Measurements from ENCODE around the gene CRELD2.
A peak's percentile ranks its signal among the peaks of the same experiment; 100 is the strongest.

Gene CRELD2

DNA sequence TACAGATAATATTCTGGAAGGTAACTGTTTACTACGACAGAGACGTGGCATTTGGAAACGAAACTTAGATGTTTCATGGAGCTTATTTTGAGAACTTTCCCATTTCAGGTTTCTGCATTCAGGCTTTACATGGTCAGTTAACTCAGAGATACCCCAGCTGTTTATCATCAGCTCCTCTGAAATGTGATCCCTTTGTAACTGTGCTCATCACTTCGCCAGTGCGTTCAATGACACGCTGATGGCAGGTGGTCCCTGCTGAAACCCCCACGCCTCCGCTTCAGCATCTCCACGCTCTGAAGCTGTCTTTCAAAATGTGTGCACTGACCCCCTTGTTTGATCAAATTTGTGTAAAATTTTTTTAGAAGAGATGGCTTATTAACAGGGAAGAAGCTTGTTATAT is 30.7 kb upstream of the CRELD2 start:
- no peak for DNase-seq (ENCODE audit: low spot score)

DNA sequence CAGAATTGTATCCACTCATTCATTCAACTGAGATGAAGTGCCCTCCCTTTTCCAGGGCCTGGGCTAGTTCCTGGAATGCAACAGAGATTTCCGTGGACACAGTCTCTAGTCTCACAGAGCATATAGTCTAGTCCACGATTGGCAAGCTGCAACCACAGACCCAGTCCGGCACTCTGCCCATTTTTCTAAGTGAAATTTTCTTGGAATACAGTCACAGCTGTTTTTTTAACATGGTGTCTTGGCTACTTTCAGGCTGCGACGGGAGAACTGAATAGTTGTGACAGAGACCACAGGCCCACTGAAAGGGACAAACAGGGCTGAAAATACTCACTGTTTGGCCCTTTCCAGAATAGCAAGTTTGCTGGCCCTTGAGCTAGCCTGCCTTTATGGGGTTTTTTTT is 29.4 kb upstream of the CRELD2 start:
- DNase-seq (ENCODE audit: low spot score), result no peak

DNA sequence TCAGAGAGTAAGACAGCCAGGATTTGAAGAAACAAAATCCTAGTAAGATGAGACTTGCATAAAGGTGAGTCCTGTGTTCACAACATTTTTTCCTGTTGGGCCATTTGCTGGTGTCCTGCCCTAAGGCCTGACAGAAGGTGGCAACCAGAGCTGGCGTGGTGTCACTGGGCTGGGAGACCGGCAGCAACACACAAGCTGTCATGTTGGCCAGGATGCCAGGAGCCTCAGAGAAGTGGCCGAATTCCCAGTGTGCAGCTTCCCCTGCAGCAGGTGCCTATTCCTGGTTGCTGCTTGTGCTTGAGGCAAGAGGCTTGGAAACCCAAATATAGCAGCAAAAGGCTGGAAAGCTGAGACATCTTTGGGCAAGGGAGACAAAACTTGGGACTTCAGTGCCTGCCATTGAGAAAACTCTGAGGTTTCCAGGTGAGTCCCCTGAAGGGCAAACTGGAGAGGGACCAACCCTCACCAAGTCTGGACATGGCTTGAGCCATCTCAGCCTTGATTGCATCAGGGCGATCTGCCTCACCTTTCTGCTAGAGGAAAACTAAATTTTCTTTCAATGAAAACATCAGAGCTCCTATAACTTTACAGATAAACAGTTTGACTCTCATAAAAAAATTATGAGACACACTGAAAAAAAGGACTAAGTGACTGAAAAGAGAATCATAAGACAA is 26.1 kb upstream of the CRELD2 start:
- DNase-seq (ENCODE audit: low spot score), result no peak

DNA sequence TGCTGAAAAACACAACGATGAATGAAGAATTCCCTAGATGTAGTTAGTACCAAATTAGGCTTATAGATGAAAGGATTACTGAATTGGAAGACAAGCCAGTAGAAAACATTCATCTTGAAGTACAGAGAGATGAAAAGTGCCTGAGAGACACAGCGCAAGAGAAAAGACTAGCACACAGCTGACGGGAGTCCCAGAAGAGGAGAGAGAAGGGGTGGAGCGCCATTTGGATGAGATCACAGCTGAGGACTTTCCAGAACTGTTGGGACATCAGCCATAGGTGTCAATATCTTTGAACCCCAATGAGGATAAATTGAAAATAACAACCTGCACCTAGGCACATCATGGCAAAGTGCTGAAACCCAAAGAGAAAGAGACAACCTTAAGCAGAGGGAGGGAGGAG is 25.4 kb upstream of the CRELD2 start:
- DNase-seq (ENCODE audit: low spot score), result no peak

DNA sequence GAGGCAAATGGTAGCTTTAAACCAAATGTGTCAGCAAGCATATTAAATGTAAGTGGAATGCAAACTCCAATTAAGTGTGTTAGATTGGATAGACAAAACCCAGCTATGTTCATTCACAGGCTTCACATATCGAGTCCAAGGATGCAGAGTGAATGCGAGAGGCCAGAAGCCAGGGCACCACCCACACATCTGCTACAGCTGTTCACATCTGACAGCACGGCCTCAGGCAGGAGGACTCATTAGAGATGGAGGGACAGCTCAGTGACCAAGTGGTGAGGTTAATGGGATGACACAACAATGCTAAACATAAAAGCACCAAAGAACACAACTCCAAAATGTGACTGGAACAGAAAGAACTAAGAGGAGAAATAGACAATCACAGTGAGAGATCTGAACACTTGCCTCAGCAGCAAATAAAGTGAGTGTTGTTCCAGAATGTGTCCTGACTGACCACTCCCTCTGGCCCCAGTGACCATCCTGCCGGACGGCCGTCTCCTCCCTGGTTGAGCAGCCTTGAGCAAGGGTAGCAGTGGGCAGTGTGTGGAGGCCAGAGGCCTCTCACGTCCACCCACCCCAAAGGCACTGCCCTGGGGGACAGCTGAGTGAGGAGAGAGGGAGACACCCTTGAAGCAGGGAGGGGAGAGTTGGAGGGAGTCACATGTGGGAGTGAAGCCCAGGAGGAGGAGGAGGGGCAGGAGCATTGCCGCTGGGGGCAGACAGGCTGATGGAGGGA is 23.9 kb upstream of the CRELD2 start:
- peak; percentile 8 for DNase-seq (ENCODE audit: low spot score)

DNA sequence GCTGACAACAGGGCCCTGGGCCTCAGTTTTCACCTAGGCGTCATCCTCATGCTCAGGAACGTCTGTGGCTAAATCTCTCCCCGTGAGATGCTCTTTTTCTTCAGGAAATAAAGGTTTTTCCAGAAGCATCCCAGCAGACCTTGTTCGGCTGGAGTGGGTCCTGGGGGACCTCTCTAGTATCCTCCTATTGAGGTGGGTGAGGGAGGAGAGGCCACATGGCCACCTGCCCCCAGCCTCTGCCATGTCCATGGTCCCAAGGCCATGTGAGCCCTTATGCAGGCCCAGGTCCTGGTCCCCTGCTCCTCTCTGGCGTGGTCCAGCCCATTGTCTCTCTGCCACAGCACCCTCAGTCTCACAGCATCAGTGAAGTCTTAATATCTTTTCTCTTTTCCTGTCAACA is 22.2 kb upstream of the CRELD2 start:
- no peak for DNase-seq (ENCODE audit: low spot score)

DNA sequence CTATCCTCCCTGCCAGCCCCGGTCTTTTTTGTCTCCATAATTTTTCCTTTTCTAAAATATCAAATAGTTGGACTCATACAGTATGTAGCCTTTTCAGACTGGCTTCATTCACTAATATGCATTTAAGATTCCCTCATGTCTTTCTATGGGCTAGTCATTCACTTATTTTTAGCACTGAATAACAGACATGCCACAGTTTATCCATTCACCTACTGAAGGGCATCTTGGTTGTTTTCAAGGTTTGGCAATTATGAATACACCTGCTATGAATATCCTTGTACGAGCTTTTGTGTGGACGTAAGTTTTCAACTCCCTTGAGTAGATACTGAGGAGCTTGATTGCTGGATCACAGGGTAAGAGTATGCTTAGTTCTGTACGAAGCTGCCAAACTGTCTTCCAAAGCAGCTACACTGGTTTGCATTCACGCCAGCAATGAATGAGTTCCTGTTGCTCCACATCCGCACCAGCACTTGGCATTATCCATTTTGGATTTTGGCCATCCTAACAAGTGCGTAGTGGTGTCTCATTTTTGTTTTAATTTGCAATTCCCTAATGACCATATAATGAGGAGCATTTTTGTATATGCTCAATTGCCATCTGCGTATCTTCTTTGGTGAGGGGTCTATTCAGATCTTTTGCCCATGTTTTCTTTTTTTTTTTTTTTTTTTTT is 21.3 kb upstream of the CRELD2 start:
- no peak for DNase-seq (ENCODE audit: low spot score)

DNA sequence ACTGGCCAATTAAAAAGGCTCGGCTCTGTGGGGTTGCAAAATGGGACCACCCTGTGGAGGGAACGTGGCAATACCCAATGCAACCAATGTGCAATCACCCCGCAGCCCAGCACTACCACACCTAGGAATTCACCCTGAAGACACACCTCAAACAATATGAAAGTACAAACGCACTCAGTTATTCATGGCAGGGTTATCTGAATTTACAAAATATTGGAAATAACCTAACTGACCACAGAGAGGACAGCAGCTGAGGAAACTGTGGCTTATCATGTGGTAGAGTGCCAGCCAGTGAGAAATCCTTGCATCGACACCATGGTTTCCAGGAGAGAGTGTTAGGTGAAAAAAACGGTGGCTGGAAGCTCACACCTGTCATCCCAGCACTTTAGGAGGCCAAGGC is 18.9 kb upstream of the CRELD2 start:
- DNase-seq (ENCODE audit: low spot score), result no peak

DNA sequence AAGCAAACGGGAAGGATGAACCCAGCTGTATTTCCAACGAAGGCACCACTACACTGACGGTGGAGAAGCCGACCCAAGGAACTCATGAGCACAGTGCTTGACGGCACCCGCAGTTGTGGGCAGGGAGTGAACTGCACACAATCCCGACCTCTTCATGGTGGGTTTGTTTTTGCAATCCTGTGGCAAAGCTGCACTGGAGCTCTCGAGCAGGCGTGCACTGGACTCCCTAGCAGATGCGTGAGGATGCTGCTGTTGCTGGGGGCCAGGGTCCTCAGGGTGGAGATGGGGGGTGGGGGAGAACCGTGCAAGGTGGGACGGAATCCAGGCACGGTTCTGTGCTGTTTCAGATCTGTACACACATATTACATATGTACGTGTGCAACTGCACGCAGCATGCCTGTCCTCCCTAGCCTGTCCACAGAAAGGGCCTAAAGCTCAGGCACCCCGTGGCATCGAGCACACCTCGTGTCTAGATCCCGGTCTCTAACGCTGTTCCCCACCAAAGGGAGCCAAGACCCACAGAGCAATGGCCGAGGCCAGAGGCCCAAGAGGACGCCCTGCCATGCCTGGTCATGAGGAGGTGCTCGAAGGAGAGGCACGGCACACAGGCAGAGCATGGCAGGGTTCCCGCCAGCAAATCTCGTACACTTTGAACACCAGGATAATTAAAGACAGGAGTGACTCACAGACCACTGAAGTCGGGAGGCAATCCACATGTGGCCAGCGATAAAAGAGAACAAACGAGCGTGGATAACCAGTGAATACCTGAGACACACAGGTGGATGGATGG is 17.8 kb upstream of the CRELD2 start:
- DNase-seq (ENCODE audit: low spot score), result no peak

DNA sequence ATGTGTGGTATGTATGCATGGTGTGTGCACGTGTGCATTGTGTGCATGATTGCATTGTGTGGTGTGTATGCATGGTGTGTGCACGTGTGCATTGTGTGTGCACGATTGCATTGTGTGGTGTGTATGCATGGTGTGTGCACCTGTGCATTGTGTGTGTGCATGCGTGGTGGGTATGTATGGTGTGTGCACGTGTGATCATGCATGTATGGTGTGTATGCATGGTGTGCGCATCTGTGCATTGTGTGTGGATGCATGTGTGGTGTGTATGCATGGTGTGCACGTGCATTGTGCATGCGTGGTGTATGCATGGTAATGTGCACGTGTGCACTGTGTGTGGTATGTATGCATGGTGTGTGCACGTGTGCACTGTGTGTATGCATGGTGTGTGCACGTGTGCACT is 17.0 kb upstream of the CRELD2 start:
- no peak for DNase-seq (ENCODE audit: low spot score)

DNA sequence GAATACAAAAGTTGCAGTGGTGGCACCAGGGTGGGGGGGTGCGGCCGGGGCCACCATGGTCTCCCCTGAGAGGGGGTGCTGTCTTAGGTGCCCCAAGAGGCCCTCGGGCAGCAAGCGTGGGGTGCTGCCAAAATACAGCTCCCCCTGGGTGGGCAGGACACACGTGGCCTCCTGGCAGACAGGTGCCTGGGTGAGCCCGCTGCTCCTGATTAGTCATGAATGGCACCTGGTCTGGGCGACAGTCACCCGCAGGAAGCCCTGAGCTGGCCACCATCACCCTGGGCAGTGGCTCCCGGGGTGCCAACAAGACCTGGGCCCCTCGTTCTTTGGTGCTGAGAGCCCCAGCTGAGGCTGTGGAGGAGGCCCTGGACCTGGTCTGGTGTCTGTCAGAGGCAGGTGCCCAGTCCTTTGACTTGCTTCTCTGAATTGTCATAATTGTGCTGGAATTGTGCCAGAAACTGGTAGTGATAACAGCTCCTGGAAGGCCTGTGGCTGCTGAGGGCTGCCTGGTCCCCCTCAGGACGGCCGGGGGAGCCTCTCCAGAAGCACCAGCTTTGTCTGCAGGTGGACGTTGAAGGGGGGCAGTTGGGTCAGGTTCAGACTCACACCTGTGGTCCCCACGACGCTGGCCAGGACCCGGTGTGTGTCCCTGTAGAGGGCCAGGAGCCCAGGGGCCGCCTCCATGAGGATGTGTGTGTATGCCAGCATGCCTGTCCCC is 15.0 kb upstream of the CRELD2 start:
- DNase-seq (ENCODE audit: low spot score), result no peak

DNA sequence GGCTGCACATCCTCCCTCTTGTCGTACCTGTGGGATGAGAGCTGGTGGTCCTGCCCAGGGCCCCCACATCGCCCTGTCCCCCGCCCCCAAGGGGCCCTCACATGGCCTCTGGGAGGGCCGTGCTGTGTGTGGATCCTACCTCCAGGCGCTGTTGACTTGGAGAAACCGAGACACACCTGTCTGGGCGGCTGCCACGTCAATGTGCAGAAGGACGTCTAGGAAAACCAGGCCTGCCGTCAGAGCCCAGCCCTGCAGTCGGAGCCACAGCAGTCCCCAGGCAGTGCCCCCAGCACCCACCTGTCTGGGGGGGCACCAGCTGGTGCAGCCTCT is 14.4 kb upstream of the CRELD2 start:
- DNase-seq (ENCODE audit: low spot score), result no peak

DNA sequence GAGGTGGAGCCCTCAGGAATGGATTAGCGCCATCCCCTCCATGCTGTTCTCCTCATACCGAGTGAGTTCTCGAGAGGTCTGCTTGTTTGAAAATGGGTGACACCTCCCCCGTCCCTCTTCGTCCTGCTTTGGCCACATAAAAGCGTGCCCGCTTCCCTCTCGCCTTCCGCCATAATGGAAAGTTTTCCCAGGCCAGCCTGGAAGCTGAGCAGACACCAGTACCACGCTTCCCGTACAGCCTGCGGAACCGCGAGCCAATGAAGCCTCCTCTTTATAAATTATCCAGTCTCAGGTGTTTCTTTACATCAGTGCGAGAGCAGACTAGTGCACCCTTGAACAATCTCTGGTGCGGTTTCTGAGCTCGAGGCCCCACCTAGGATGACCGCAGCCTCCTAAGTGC is 13.0 kb upstream of the CRELD2 start:
- no peak for DNase-seq (ENCODE audit: low spot score)

DNA sequence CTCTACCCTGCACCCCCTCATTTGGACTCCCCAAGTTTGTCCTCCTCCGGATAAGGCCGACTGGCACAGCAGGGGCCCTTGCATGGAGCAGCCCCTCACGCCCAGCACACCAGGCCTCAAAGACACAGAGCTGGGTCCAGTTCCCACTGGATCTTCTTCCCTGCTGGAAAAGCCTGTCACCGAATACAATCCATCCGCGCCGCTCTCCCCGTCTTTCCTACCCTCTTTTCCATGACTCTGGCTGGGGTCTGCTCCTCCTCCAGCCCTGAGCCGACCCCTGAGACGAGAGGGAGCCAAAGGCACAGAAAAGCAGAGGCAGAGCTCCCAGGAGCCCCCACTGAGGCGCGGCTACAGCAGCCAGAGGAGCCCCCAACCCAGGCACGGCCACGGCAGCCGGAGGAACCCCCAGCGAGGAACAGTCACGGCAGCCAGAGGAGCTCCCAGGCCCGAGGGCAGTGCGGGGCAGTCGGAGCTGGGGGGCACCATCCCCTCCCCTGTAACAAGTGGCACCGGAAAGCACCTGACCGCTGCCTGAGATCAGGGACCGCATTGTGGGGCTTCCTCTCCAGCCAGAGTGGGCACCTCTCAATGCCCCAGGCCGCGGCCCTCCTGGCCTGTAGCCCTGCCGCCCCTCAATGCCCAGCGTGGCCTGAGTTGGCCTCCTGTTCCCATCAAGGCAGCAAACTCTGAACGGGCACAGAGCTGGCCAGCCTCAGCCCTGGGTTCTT is 12.2 kb upstream of the CRELD2 start:
- DNase-seq (ENCODE audit: low spot score), result no peak

DNA sequence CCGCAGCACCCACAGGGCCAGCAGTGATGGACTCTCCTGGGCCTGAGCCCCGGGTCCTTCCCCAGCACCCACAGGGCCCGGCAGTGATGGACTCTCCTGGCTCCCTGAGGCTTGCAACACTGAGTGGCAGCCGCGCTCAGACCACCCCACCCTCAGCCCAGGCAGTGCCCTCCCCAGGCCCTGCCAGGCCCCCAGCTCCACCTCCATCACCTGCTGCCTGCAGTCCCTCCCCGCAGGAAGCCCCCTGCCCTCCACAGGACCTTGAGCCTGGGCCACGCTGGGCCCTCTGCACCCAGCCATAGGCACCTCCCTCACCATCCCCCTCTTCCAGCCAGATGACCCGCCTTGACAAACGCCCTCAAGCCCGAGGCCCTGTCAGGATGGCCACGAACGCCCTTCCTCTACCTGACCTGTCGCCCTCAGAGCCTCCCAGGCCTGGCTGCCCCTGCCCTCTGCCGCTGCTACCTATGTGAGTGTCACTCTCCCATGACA is 11.6 kb upstream of the CRELD2 start:
- DNase-seq (ENCODE audit: low spot score), result no peak

DNA sequence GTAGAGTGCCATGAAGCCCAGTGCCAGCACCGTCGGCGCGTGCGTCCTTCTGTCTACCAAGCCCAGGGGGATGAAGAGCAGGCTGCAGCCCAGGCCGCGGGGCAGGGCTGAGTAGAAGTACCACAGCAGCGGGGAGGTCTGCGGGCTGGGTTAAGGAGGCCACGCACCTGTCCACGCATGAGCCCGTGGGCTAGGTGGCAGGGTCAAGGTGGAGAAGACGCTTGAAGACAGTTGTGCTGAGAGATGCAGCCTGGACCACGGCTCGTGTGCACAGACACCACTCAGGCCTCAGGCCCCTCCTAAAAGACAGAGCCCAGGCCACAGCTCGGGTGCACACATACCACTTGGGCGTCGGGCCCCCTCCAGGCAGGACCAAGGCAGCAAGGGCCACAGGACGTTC is 10.6 kb upstream of the CRELD2 start:
- DNase-seq (ENCODE audit: low spot score), result no peak

DNA sequence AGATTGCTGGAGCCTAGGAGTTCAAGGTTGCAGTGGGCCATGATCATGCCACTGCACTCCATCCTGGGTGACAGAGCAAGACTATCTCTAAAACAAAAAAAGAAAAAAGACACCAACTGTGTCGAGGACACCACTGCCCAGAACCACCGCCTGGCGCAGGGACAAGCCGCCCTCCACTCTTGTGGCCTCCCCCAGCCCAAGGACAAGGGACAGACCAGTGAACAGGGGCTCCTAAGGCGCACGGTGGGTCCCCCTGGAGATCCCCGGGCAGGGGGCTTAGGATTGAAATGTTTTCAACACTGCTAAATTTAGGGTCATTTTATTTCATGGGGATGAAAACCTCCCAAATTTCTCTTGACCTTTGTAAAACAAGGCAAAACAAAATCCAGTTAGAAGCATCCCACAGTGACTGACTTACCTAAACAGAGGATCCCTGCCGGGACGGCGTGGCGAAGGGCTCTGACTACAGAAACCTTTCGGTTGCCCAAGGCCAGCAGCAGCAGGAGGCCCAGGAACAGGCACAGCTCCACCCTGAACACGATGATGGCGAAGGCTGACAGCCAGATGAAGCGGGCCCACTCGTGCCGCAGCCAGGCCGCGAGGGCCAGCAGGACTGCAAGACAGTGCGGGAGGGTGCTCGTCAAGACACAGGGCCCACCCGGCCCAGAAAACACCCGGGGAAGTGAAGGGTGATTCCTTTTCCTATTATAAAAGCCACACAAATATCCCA is 8.8 kb upstream of the CRELD2 start:
- no peak for DNase-seq (ENCODE audit: low spot score)

DNA sequence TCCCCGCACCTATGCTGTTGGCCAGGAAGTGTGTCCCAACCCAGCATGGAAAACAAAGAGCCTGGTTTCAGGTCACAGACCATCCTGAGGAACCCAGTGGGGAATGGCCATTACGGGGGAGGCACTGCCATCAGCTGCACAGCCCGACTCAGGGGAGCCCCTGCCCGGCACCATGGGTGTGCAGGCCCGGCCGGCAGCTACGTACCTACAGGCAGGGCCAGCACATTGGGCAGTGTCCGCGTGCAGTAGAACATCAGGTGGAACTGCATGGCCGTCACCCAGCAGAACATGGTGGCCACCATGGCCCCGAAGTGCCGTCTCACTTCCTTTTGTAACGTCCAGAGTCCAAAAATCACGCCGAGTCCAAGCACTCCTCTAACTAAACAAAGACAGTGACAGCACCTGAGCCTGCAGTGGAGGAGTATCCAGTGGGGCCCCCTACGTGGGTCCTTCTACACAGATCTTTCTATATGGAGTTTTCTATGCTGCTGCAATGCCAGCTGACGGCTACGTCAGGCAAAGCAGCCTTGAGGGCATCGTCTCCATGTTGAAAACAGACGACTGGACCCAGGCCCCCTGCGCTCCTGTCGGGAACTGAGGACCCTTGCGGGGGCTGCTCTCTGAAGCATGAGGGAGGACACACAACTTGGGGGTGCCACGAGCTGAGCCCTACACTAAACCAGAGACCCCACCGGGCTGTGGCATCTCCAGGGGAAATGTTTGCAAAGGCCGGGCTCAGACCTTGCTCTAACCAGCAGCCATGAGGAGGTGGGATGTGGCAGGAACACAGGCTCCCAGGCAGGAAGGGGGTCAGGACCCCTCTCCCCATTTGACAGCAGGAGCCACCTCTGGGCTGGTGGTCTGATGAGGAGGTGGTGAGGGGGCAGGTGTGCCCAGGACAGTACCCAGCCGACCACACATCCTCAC is 7.9 kb upstream of the CRELD2 start:
- no peak for DNase-seq (ENCODE audit: low spot score)

DNA sequence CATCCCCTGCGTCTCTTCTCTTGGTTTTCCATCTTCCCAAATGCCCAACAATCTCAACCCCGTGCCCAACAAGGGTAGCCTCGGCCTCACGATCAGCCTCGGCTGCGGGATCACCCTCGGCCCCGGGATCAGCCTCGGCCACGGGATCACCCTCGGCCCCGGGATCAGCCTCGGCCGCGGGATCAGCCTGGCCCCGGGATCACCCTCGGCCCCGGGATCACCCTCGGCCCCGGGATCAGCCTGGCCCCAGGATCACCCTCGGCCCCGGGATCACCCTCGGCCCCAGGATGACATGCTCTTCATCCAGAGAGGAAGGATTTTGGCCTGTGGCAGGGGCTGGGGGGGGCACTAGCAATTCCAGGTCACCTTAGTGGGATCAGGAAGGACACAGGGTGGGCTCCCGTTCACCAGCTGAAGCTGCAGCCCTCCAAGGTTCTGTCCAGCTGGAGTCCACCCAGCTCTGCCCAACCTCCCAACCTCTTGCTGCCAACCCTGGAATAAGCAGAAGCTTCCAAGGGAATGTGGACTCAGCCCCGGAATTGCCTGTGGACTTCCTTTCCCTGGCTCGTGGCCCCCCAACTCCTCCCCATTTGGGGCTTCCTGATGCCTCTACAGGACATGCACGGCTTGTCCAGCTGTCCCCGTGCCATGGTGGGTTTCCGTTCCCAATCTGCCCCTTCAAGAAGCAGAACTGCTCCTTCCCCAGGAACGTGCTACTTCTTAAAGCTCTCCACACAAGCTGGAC is 6.4 kb upstream of the CRELD2 start:
- DNase-seq (ENCODE audit: low spot score), result no peak

All from RKO (cell line).